Measurements from ENCODE around the gene CACNA2D4. TPM values are rescaled to one million over a fixed set of nuclear protein-coding genes. Genes with fewer than 3 reads are reported as not detected.
"Not testable (repeated sequence)": the region's sequence is repeated elsewhere in the genome, so short reads cannot be mapped to it uniquely, and the experiment has no call there.

CACNA2D4 gene
- total and polyA plus RNA-seq, 11 donors, result 0.10 to 9.0 (median 1.2) TPM

- TF ChIP-seq, protein P1, sequence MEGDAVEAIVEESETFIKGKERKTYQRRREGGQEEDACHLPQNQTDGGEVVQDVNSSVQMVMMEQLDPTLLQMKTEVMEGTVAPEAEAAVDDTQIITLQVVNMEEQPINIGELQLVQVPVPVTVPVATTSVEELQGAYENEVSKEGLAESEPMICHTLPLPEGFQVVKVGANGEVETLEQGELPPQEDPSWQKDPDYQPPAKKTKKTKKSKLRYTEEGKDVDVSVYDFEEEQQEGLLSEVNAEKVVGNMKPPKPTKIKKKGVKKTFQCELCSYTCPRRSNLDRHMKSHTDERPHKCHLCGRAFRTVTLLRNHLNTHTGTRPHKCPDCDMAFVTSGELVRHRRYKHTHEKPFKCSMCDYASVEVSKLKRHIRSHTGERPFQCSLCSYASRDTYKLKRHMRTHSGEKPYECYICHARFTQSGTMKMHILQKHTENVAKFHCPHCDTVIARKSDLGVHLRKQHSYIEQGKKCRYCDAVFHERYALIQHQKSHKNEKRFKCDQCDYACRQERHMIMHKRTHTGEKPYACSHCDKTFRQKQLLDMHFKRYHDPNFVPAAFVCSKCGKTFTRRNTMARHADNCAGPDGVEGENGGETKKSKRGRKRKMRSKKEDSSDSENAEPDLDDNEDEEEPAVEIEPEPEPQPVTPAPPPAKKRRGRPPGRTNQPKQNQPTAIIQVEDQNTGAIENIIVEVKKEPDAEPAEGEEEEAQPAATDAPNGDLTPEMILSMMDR (IDR thresholded peaks at IDR 0.05), result no peak
- TF ChIP-seq POLR2A (IDR thresholded peaks at IDR 0.05), result no peak
- Histone ChIP-seq H3K9me3 (no peaks in the 10 kb centered on the region), H3K4me3 (no peak overlapping the region), H3K27me3 (peaks cover 11 to 66% (median 34%) of the 10 kb centered on the region in 9 donors), H3K27ac (no peak overlapping the region), H3K4me1 (peaks cover 0 to 10% (median 0%) of the 10 kb centered on the region in 12 donors), H3K36me3 (no peaks in the 10 kb centered on the region)
- ATAC-seq (no peak), DNase-seq (no peak)
- WGBS, 4 donors, result 36 to 47% (median 43%) methylated on average over 6 of the region's 6 CpGs
- intact Hi-C loops (cut with DNase I), result no loop called here
Observed at GRCh38 chr12:1819571-1819970, 98.9 kb downstream of the CACNA2D4 start.

- ATAC-seq (no peak), DNase-seq (no peak)
- WGBS, 4 donors, result 62 to 78% (median 72%) methylated on average over 9 of the region's 9 CpGs
Observed at GRCh38 chr12:1819050-1819449, 99.4 kb downstream of the CACNA2D4 start.

GRCh38 chr12:1817928-1818327 is 100.5 kb downstream of the CACNA2D4 start:
- H3K9me3 ChIP-seq; H3K36me3 ChIP-seq; H3K27ac ChIP-seq; intact Hi-C loops (cut with DNase I); DNase-seq; H3K4me3 ChIP-seq; ATAC-seq: not testable (repeated sequence)
- WGBS, 4 donors, result 93 to 95% (median 93%) methylated on average over 16 to 28 of the region's 28 CpGs
- Histone ChIP-seq H3K4me1 (peaks cover 0 to 10% (median 0%) of the 10 kb centered on the region in 12 donors), H3K27me3 (peaks cover 11 to 55% (median 31%) of the 10 kb centered on the region in 9 donors)

More at GRCh38 chr12:1819050-1819449, 99.4 kb downstream of the CACNA2D4 start:
- H3K27ac ChIP-seq, result no peak overlapping the region
- no peaks in the 10 kb centered on the region for H3K9me3 ChIP-seq
- H3K4me1 ChIP-seq, result peaks cover 0 to 10% (median 0%) of the 10 kb centered on the region in 12 donors
- H3K36me3 ChIP-seq, result no peaks in the 10 kb centered on the region
- no peak for TF ChIP-seq POLR2A (IDR thresholded peaks at IDR 0.05)
- TF ChIP-seq, protein P1 (IDR thresholded peaks at IDR 0.05), result no peak
- H3K27me3 ChIP-seq, result peaks cover 11 to 61% (median 34%) of the 10 kb centered on the region in 9 donors
- H3K4me3 ChIP-seq, result no peak overlapping the region
- intact Hi-C loops (cut with DNase I), result no loop called here

DNA sequence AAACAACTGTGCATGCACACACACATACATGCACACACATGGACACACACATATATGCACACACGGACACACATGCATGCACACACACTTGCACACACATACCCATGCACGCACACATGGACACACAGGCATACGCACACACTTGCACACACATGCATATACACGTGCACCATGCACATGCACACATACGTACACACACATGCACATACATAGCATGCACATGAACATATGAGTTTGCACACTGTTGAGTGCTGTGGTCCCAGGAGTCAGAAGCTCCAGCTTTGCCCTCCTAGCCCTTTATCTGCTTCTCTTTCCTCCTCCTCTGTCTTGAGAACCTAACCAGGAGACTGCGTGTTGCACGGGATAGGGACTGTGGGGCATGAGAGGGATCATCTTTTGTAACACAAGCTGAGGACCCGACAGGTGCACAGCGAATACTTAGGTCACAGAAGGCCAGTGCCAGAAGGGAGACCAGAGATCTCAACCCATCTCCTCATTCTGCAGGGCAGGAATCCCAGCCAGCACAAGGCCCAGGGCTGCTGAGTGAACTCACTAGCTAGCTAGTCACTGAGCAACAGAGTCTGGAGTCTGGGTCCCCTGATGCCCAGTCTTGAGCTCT is 101.6 kb downstream of the CACNA2D4 start:
- peaks cover 0 to 21% (median 0%) of the 10 kb centered on the region in 12 donors for H3K4me1 ChIP-seq
- ATAC-seq, result no peak
- no peaks in the 10 kb centered on the region for H3K9me3 ChIP-seq
- no peak for DNase-seq
- intact Hi-C loops (cut with DNase I), result no loop called here
- no peak overlapping the region for H3K27ac ChIP-seq
- TF ChIP-seq, protein P1 (IDR thresholded peaks at IDR 0.05), result no peak
- no peak for TF ChIP-seq POLR2A (IDR thresholded peaks at IDR 0.05)
- no peak overlapping the region for H3K4me3 ChIP-seq
- peaks cover 5 to 44% (median 22%) of the 10 kb centered on the region in 9 donors for H3K27me3 ChIP-seq
- 94 to 95% (median 94%) methylated on average over 9 of the region's 9 CpGs for WGBS, 4 donors
- H3K36me3 ChIP-seq, result no peaks in the 10 kb centered on the region

Data from heart left ventricle (tissue), 16 donors.